Keratinocyte (primary cell): ENCODE data around the gene EXOC6B.

ENCODE experiments used
- EZH2 ChIP-seq: IDR thresholded peaks from one replicate; pipeline ENCODE4 v1.6.1; 2012; ENCODE audit warnings: inconsistent platforms, mild to moderate bottlenecking, low read length, moderate library complexity
- TF ChIP-seq, protein P1 (sequence below), 3 experiments: IDR thresholded peaks in 1 of 3; conservative IDR thresholded peaks in 1 of 3; optimal IDR thresholded peaks in 1 of 3; 2 replicates in 2 of 3; 3 replicates in 1 of 3; pipeline versions ENCODE3 to v1.5.1; 2011; ENCODE audit warnings: low read length in 3 of 3, mild to moderate bottlenecking in 3 of 3, moderate library complexity in 2 of 3, control low read depth in 1 of 3, inconsistent platforms in 1 of 3; ENCODE audit not compliant: insufficient read depth in 2 of 3; ENCODE audit errors: extremely low read depth in 1 of 3

DNA sequence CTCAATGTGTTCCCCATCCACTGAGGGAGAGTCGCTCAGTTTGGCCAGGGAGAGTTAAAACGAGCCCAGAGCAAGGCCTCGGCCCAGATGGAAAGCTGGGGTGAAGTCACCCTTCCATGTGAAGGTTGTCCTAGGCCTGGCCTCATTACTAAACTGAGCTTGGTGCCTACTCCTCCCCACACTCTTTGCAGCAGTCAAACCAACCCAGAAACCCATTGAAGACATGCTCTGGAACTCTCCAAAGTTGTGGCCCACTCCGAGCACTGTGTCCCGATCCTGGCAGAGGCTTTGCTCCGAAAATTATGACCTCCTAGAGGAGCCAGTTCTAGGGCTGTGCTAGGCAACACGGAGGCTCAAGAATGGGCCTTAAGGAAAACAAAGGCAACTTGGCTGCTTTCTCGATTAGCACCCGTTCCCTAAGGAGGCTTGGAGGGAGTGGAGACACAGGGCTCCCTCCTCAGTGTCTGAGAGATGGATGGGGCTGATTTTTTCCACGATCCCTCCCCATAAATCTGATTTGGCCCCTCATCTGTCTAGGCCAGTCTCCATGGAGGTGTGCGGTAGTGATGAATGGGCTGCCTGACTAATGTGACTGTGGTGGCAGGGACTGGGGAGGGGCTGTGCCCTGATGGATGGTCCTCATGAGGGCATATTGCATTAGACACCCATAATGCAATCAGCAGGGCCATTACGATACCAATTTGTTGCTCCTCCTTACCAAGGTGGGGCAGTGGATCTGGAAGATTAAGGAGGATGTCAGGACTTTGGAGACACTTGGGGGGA lies 666.4 kb downstream of the EXOC6B start:
- TF ChIP-seq, protein P1, sequence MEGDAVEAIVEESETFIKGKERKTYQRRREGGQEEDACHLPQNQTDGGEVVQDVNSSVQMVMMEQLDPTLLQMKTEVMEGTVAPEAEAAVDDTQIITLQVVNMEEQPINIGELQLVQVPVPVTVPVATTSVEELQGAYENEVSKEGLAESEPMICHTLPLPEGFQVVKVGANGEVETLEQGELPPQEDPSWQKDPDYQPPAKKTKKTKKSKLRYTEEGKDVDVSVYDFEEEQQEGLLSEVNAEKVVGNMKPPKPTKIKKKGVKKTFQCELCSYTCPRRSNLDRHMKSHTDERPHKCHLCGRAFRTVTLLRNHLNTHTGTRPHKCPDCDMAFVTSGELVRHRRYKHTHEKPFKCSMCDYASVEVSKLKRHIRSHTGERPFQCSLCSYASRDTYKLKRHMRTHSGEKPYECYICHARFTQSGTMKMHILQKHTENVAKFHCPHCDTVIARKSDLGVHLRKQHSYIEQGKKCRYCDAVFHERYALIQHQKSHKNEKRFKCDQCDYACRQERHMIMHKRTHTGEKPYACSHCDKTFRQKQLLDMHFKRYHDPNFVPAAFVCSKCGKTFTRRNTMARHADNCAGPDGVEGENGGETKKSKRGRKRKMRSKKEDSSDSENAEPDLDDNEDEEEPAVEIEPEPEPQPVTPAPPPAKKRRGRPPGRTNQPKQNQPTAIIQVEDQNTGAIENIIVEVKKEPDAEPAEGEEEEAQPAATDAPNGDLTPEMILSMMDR (optimal IDR thresholded peaks at IDR 0.05 in 1 of 3, IDR thresholded peaks at IDR 0.05 in 1 of 3, conservative IDR thresholded peaks at IDR 0.05 in 1 of 3; ENCODE audit: extremely low read depth in 1 of 3, insufficient read depth in 2 of 3, low read length in 3 of 3) = no peak
- no peak for TF ChIP-seq EZH2
